Liver (tissue), 9 donors: ENCODE results near the gene MLH1. TPM values are rescaled to one million over a fixed set of nuclear protein-coding genes. Genes with fewer than 3 reads are reported as not detected.

Source experiments
- DNase-seq: peaks from one replicate; pipeline ENCODE4 v3.0.0-alpha.2; 2017; ENCODE audit warnings: low spot score
- H3K27ac ChIP-seq, 2 donors: one replicate each; pipeline ENCODE4 v1.7.0; 2013; ENCODE audit warnings: inconsistent platforms in 2 of 2, low read length in 2 of 2, control low read depth in 1 of 2, low read depth in 1 of 2, mild to moderate bottlenecking in 1 of 2
- H3K27me3 ChIP-seq, 4 donors: one replicate each; pipeline versions ENCODE4 v1.6.1 to v1.7.0; 2013; ENCODE audit warnings: low read length in 3 of 4, inconsistent platforms in 1 of 4, mild to moderate bottlenecking in 1 of 4, moderate library complexity in 1 of 4; ENCODE audit not compliant: control insufficient read depth in 4 of 4, insufficient read depth in 4 of 4
- H3K36me3 ChIP-seq, 4 donors: one replicate each; pipeline versions ENCODE4 v1.6.1 to v1.7.0; 2013; ENCODE audit warnings: low read length in 3 of 4, mild to moderate bottlenecking in 3 of 4, low read depth in 1 of 4, moderate library complexity in 1 of 4; ENCODE audit not compliant: control insufficient read depth in 4 of 4, insufficient read depth in 3 of 4
- H3K4me1 ChIP-seq, 4 donors: one replicate each; pipeline versions ENCODE4 v1.6.1 to v1.7.0; 2013; ENCODE audit warnings: low read length in 3 of 4, mild to moderate bottlenecking in 3 of 4, moderate library complexity in 1 of 4; ENCODE audit not compliant: control insufficient read depth in 4 of 4, insufficient read depth in 4 of 4
- H3K4me3 ChIP-seq, 3 donors: one replicate each; pipeline versions ENCODE4 v1.6.1 to v1.7.0; 2013; ENCODE audit warnings: low read length in 3 of 3, control low read depth in 1 of 3, low read depth in 1 of 3, mild to moderate bottlenecking in 1 of 3
- H3K9ac ChIP-seq, 2 donors: one replicate each; pipeline ENCODE4 v1.7.0; 2013; ENCODE audit warnings: low read length in 2 of 2, mild to moderate bottlenecking in 2 of 2, moderate library complexity in 2 of 2, control low read depth in 1 of 2, low read depth in 1 of 2
- H3K9me3 ChIP-seq, 4 donors: one replicate each; pipeline versions ENCODE4 v1.6.1 to v1.7.0; 2013; ENCODE audit warnings: low read length in 3 of 4; ENCODE audit not compliant: control insufficient read depth in 4 of 4
- EGR1 ChIP-seq, 2 donors: IDR thresholded peaks; 2 replicates each; pipeline ENCODE4 v1.6.1; 2016 to 2018; ENCODE audit warnings: antibody characterized with exemption in 2 of 2, low read depth in 2 of 2
- FOXA1 ChIP-seq: IDR thresholded peaks from 2 replicates; pipeline ENCODE4 v1.6.1; 2016; ENCODE audit warnings: antibody characterized with exemption
- FOXA2 ChIP-seq: IDR thresholded peaks from 2 replicates; pipeline ENCODE4 v1.6.1; 2016; ENCODE audit warnings: antibody characterized with exemption
- GABPA ChIP-seq, 2 donors: IDR thresholded peaks in 1 of 2; conservative IDR thresholded peaks in 1 of 2; 2 replicates each; pipeline ENCODE4 v1.6.1; 2016; ENCODE audit warnings: antibody characterized with exemption in 2 of 2, mild to moderate bottlenecking in 1 of 2, moderate library complexity in 1 of 2
- HNF4A ChIP-seq, 2 donors: conservative IDR thresholded peaks; 2 replicates each; pipeline ENCODE4 v1.6.1; 2016; ENCODE audit warnings: antibody characterized with exemption in 2 of 2, mild to moderate bottlenecking in 2 of 2
- HNF4G ChIP-seq: IDR thresholded peaks from 2 replicates; pipeline ENCODE4 v1.6.1; 2016; ENCODE audit warnings: antibody characterized with exemption
- JUND ChIP-seq, 2 donors: IDR thresholded peaks; 2 replicates each; pipeline ENCODE4 v1.6.1; 2016; ENCODE audit warnings: antibody characterized with exemption in 2 of 2
- NR2F2 ChIP-seq: IDR thresholded peaks from 2 replicates; pipeline ENCODE4 v1.6.1; 2016; ENCODE audit warnings: antibody characterized with exemption
- RAD21 ChIP-seq, 2 donors: IDR thresholded peaks; 2 replicates each; pipeline ENCODE4 v1.6.1; 2016; ENCODE audit warnings: antibody characterized with exemption in 2 of 2, mild to moderate bottlenecking in 2 of 2
- RXRA ChIP-seq, 2 donors: IDR thresholded peaks; 2 replicates each; pipeline ENCODE4 v1.6.1; 2017 to 2018; ENCODE audit warnings: antibody characterized with exemption in 2 of 2, mild to moderate bottlenecking in 1 of 2
- SP1 ChIP-seq: IDR thresholded peaks from 2 replicates; pipeline ENCODE4 v1.6.1; 2018; ENCODE audit warnings: antibody characterized with exemption, mild to moderate bottlenecking
- TAF1 ChIP-seq: conservative IDR thresholded peaks from 2 replicates; pipeline ENCODE4 v1.6.1; 2016; ENCODE audit warnings: antibody characterized with exemption, mild to moderate bottlenecking
- YY1 ChIP-seq: IDR thresholded peaks from 2 replicates; pipeline ENCODE4 v1.6.1; 2016; ENCODE audit warnings: antibody characterized with exemption, mild to moderate bottlenecking
- WGBS: extraction: QIAGEN DNeasy Blood & Tissue Kit; methylation state at CpG from one replicate; pipeline ENCODE4 v1.1.7; 2013; 5-methylcytosine and 5-hydroxymethylcytosine counted together
- polyA plus RNA-seq, 2 donors: library from polyadenylated mRNA; stranded (reverse) in 1 of 2; unstranded in 1 of 2; fragments of 200-250 nt in 1 of 2; fragments of >200 nt in 1 of 2; fragmentation: Nextera tagmentation in 1 of 2; extraction: Ambion mirVana in 1 of 2; gene quantifications; one replicate each; pipeline versions ENCODE4 v1.2.1 to v1.2.3, GENCODE V29; 2013 to 2015
- total RNA-seq, 2 donors: library from RNA; depleted of rRNA; stranded (reverse); fragments of >200 nt; gene quantifications; one replicate each; pipeline ENCODE4 v1.2.3, GENCODE V29; 2014
- TF ChIP-seq, protein P1 (sequence below): IDR thresholded peaks from 2 replicates; pipeline ENCODE4 v1.6.1; 2016; ENCODE audit warnings: antibody characterized with exemption, mild to moderate bottlenecking
- TF ChIP-seq, protein P2 (sequence below): IDR thresholded peaks from 2 replicates; pipeline ENCODE4 v1.6.1; 2016; ENCODE audit warnings: antibody characterized with exemption
- TF ChIP-seq, protein P3 (sequence below): IDR thresholded peaks from 2 replicates; pipeline ENCODE4 v1.6.1; 2016; ENCODE audit warnings: antibody characterized with exemption
- donor health status: healthy.
- donor health status: healthy.
- donor health status: healthy.
- donor health status: healthy.
- donor health status: healthy.

MLH1 gene
- total and polyA plus RNA-seq, 4 donors = 9.4 to 34.2 (median 22.5) TPM

DNA sequence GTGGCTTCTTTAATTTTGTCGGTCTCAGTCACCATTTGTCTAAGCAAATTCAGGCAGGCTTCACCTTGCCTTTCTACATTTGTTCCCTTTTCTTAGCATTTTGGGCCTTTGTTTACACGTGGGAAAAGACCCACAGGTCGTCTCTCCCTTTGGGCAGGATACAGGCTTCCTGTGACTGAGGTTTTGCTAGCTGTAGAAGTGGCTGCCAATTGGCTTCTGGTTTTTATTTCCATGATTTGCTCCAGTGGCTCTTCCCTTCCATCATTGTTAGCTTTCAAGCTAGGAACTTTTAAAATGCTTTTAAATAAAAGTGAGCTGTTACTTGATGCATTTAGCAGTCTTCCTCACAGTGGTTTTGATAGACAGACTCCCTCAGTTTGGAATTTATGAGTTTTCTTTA, 37.3 kb downstream of the MLH1 start:
- no peak for DNase-seq
- Histone ChIP-seq H3K9me3 (no peaks in the 10 kb centered on the region), H3K27ac (no peak overlapping the region), H3K27me3 (no peaks in the 10 kb centered on the region), H3K9ac (no peak overlapping the region), H3K4me3 (no peak overlapping the region), H3K36me3 (peaks cover 7 to 36% (median 17%) of the 10 kb centered on the region in 4 donors), H3K4me1 (peaks cover 0 to 8% (median 6%) of the 10 kb centered on the region in 4 donors)
- 68% methylated on average over 3 of the region's 3 CpGs for WGBS
- TF ChIP-seq TAF1 (no peak), YY1 (no peak), RXRA (IDR thresholded peaks at IDR 0.05) (no peak), GABPA (IDR thresholded peaks at IDR 0.05 in 1 of 2, conservative IDR thresholded peaks at IDR 0.05 in 1 of 2) (no peak), SP1 (no peak), NR2F2 (no peak), HNF4G (no peak), JUND (IDR thresholded peaks at IDR 0.05) (no peak), EGR1 (IDR thresholded peaks at IDR 0.05; ENCODE audit: low read depth in 2 of 2) (no peak), FOXA1 (no peak), HNF4A (conservative IDR thresholded peaks at IDR 0.05) (no peak)

DNA sequence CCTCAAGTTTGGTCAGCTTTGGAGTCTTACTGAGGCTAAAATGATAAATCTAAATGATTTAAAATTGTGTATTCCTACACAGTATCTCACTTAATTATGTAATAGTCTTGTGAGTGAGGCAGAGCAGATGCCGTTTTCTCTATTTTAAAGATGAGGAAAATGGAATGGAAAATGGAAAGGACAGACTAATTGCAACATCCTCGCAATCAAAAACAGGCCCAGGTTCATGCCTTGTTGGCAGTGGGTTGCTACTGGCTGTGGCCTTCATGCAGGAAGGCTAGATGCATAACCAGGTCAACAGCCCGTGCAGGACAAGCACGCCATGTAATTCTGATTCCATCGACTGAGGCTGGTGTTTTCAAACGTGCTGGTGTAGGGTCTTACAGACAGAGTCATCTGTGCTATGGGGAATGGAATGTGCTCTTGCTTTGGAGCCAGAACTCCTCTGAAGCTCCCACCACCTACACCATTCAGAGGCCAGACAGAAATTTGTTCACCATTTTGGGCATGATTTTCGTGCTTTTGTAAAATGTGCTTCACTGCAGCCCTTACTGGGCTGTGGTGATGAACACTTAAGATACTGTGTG, 37.9 kb downstream of the MLH1 start:
- H3K9me3 ChIP-seq = peaks cover 0 to 3% (median under 1%) of the 10 kb centered on the region in 4 donors
- H3K9ac ChIP-seq = no peak overlapping the region
- H3K36me3 ChIP-seq = peaks cover 5 to 30% (median 15%) of the 10 kb centered on the region in 4 donors
- H3K27me3 ChIP-seq = no peaks in the 10 kb centered on the region
- TF ChIP-seq NR2F2 (no peak), RXRA (IDR thresholded peaks at IDR 0.05) (peak; percentile 33 to 37)
- 85% methylated on average over 7 of the region's 7 CpGs for WGBS
- H3K4me3 ChIP-seq = no peak overlapping the region
- H3K4me1 ChIP-seq = peaks cover 0 to 8% (median 6%) of the 10 kb centered on the region in 4 donors
- DNase-seq = no peak
- H3K27ac ChIP-seq = peak overlapping the region in 1 of 2 donors; percentile 12

DNA sequence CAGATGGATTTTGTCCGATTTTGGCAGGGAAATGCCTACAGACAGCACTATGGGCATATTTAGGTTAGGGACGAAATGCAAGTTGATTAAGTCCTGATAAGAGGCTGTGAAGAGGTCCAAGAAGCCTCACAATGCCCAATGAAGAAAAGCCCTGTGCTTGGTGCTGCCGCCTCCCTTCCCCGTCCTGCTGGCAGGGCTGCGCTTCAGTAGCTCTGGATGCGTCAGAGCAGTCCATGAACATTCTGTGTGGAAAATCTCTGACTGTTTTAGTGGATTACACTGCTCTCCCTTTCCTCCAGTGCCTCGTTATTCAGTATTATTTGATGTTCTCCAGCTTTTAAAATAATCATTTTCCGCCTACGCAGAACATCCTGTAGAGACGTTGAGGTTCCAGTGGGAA, 39.6 kb downstream of the MLH1 start:
- no peaks in the 10 kb centered on the region for H3K27me3 ChIP-seq
- peaks cover 0 to 6% (median under 1%) of the 10 kb centered on the region in 4 donors for H3K9me3 ChIP-seq
- H3K4me3 ChIP-seq = no peak overlapping the region
- TF ChIP-seq HNF4G (no peak), RAD21 (IDR thresholded peaks at IDR 0.05) (no peak)
- DNase-seq = no peak
- H3K27ac ChIP-seq = no peak overlapping the region
- H3K9ac ChIP-seq = no peak overlapping the region
- H3K36me3 ChIP-seq = peaks cover 5 to 29% (median 19%) of the 10 kb centered on the region in 4 donors
- WGBS = 87% methylated on average over 10 of the region's 10 CpGs
- H3K4me1 ChIP-seq = peaks cover 0 to 8% (median 6%) of the 10 kb centered on the region in 4 donors

DNA sequence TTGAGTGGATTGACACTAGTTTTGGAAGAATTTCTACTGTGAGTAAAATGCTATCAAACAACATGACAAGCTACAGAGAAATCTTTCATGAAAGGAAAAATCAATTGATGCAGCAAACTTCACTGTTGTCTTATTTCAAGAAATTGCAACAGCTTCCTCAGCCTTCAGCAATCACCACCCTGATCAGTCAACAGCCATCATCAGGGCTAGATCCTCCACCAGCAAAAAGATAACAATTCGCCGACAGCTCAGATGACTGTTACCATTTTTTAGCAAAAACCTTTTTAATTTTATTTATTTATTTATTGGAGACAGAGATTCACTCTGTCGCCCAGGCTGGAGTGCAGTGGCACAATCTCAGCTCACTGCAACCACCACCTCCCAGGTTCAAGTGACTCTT, 44.0 kb downstream of the MLH1 start:
- peaks cover 0 to 33% (median 24%) of the 10 kb centered on the region in 4 donors for H3K36me3 ChIP-seq

More for the DNA sequence above, 44.0 kb downstream of the MLH1 start:
- peaks cover 0 to 1% (median 0%) of the 10 kb centered on the region in 4 donors for H3K4me1 ChIP-seq
- H3K27ac ChIP-seq = no peak overlapping the region
- DNase-seq = no peak
- H3K4me3 ChIP-seq = no peak overlapping the region
- 95% methylated on average over 3 of the region's 3 CpGs for WGBS
- no peak overlapping the region for H3K9ac ChIP-seq
- no peak for TF ChIP-seq FOXA1
- TF ChIP-seq, protein P1, sequence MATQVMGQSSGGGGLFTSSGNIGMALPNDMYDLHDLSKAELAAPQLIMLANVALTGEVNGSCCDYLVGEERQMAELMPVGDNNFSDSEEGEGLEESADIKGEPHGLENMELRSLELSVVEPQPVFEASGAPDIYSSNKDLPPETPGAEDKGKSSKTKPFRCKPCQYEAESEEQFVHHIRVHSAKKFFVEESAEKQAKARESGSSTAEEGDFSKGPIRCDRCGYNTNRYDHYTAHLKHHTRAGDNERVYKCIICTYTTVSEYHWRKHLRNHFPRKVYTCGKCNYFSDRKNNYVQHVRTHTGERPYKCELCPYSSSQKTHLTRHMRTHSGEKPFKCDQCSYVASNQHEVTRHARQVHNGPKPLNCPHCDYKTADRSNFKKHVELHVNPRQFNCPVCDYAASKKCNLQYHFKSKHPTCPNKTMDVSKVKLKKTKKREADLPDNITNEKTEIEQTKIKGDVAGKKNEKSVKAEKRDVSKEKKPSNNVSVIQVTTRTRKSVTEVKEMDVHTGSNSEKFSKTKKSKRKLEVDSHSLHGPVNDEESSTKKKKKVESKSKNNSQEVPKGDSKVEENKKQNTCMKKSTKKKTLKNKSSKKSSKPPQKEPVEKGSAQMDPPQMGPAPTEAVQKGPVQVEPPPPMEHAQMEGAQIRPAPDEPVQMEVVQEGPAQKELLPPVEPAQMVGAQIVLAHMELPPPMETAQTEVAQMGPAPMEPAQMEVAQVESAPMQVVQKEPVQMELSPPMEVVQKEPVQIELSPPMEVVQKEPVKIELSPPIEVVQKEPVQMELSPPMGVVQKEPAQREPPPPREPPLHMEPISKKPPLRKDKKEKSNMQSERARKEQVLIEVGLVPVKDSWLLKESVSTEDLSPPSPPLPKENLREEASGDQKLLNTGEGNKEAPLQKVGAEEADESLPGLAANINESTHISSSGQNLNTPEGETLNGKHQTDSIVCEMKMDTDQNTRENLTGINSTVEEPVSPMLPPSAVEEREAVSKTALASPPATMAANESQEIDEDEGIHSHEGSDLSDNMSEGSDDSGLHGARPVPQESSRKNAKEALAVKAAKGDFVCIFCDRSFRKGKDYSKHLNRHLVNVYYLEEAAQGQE = no peak
- TF ChIP-seq SP1 = no peak
- no peak for TF ChIP-seq RXRA (IDR thresholded peaks at IDR 0.05)
- no peak for TF ChIP-seq YY1
- TF ChIP-seq HNF4G = no peak
- TF ChIP-seq EGR1 (IDR thresholded peaks at IDR 0.05; ENCODE audit: low read depth in 2 of 2) = no peak
- TF ChIP-seq RAD21 (IDR thresholded peaks at IDR 0.05) = no peak
- TF ChIP-seq, protein P2, sequence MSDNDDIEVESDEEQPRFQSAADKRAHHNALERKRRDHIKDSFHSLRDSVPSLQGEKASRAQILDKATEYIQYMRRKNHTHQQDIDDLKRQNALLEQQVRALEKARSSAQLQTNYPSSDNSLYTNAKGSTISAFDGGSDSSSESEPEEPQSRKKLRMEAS = no peak
- no peak for TF ChIP-seq FOXA2
- no peak for TF ChIP-seq TAF1
- TF ChIP-seq NR2F2 = no peak
- TF ChIP-seq, protein P3, sequence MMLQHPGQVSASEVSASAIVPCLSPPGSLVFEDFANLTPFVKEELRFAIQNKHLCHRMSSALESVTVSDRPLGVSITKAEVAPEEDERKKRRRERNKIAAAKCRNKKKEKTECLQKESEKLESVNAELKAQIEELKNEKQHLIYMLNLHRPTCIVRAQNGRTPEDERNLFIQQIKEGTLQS = no peak
- H3K27me3 ChIP-seq = no peaks in the 10 kb centered on the region
- H3K9me3 ChIP-seq = peaks cover 0 to 6% (median under 1%) of the 10 kb centered on the region in 4 donors
